ENCODE results near the gene RRN3. TPM values are rescaled to one million over a fixed set of nuclear protein-coding genes. Genes with fewer than 3 reads are reported as not detected.
"Not testable (repeated sequence)": the region's sequence is repeated elsewhere in the genome, so short reads cannot be mapped to it uniquely, and the experiment has no call there.

The RRN3 gene, protein sequence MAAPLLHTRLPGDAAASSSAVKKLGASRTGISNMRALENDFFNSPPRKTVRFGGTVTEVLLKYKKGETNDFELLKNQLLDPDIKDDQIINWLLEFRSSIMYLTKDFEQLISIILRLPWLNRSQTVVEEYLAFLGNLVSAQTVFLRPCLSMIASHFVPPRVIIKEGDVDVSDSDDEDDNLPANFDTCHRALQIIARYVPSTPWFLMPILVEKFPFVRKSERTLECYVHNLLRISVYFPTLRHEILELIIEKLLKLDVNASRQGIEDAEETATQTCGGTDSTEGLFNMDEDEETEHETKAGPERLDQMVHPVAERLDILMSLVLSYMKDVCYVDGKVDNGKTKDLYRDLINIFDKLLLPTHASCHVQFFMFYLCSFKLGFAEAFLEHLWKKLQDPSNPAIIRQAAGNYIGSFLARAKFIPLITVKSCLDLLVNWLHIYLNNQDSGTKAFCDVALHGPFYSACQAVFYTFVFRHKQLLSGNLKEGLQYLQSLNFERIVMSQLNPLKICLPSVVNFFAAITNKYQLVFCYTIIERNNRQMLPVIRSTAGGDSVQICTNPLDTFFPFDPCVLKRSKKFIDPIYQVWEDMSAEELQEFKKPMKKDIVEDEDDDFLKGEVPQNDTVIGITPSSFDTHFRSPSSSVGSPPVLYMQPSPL
- polyA plus RNA-seq (ENCODE audit: insufficient read length), result 30.9 TPM

DNA sequence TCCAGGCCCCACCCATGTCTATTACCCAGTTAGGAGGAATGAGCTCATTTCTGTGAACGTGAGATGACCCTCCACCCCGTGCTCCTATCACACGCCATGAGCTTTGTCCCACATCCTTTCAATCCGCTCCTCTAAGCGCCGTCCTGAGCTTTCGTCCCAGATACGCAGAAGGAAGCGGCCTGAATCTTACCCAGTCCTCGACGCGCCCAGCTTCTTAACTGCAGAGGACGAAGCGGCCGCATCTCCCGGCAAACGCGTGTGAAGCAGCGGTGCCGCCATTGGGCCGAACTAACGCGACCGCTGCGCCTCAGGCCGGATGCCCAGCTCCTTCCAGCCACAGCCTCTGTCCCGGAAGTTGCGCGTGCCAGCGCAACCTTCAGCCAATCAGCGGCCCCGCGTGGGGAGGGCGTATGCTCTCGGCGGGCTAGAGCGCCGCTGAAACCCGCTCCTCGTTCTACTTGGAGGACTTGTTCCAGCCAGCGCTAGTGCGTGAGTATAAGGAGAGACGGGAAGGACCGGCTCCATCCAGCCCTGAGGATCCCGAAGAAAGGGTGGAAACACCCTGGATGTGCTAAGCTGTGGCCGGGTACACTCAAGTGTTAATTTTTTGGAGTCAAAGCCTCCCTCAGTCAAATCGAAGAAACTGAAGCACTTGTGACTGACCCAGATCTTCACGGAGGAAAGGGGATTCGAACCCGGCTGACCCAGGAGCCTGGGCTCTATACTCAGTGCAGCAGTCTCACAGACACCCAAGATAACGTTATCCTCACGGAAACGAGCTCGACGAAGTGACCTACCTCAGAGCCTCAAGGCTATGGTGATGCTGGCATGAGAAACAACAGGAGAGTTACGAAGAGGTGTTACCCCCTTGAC, at the start of gene RRN3:
RRN3 (minus strand) TSS at position 318 of the 873 bp plus-strand sequence; CDS start at position 279, 39 bp downstream.
- DNase-seq, result peak; percentile 95

DNA sequence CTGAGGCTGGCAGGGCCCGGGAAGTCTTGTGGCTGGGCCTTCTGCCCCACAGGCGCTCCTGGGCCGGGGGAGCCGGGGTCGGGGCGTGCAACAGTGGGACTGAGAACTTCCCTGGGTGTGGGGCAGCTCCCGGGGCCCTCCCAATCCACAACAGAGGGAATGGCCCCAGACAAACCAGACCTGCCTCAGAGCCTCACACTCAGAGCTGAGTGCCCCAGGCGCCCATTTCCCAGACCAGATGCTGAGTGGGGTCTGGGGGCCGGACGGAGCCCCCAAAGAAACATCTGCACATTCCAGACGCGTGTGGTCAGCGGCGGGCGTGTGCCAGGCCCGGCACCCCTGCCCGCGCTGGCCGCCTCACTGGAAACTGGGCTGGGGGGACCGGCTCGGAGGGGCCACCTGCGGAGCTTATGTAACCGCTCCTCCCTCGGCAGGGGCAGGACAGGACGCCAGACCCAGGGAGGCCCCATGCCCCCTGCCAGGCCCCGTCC, 49.6 kb upstream of the RRN3 start:
- not testable (repeated sequence) for DNase-seq

DNA sequence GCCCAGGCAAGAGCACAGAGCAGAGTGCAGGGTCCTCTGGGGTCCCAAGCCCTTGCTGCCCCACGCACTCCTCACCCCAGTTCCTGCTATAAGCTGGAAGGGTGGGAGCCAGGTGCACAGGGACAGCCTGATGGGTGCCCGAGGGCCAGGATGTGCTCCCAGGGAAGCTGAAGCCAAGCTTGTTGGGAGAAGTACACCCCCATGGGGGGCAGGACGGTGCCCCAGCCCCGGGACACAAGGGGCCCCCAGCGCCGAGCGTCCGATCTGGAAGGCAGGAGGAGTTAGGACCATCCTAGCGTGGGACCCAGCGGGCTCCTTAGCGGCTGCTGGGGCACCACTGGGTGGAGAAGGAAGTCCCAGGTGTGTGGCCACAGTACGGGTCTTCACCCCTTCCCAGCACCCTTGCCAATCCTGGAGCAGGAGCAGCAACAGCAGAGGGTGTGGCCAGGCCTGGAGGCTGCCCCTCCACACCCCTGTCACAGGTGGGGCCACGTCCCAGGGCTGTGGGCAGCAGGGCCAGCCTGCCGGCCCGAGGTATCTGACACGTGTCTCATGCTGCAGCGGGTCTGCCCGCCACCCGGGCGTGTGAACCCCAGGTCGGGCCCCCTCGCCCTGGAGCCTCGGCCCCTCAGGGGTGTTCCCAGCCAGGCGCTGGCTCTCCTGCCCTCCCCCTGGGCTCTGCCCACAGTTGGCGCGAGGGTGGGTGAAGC, 49.0 kb upstream of the RRN3 start:
- not testable (repeated sequence) for DNase-seq

DNA sequence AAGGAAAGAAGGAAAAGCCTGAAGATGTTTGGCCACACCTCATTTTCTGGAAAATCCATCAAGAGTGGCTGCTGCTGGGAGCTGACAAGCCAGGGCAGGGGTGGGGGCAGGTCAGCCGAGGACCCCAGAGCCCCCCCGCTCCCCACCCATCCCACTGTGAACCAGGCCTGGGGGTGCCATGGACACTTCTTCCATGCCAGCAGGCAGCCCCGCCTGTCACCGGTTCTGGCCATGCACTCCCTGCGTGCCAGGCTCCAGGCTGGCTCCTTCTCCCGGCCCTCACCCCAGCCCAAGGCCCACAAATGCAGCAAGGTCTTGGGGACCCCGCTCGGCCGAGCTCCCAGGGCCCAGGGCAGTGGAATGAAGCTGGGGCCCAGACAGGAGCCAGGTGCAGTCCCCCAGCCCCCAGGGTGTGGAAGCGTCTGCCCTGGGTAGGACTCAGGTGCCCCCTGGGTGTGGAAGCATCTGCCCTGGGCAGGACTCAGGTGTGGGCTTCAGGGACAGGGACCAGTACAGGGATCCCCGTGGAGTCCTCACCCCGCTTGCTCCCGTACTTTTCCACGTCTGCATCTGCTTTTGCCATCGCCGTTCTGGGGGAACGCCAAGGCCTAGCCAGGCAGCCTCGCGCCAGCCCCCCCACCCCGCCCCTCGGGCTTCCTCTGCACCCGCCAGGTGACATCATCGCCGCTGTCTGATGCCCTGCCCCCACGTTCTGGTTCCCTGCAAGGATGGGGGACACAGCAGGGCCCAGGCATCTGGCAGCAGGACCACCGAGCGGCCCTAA, 48.2 kb upstream of the RRN3 start:
- DNase-seq, result peak; percentile 25

DNA sequence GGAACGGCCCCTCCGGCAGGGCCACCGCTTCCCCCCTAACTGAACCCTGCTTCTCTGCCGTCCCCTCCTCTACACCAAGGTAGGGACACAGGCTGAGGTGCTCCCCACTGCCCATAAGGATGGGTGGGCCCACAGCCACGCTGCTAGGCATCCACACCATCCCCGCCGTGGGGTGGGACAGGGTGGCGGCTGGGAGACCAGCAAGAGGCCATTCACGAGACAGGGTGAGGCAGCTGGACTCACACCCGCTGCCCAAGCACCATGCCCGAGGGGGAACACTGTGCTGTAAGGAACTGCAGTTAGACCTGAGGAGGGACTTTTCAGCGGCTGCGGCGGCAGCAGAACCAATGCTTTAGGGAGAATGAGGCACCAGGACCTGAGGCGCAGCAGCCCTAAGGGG, 47.5 kb upstream of the RRN3 start:
- DNase-seq, result no peak

DNA sequence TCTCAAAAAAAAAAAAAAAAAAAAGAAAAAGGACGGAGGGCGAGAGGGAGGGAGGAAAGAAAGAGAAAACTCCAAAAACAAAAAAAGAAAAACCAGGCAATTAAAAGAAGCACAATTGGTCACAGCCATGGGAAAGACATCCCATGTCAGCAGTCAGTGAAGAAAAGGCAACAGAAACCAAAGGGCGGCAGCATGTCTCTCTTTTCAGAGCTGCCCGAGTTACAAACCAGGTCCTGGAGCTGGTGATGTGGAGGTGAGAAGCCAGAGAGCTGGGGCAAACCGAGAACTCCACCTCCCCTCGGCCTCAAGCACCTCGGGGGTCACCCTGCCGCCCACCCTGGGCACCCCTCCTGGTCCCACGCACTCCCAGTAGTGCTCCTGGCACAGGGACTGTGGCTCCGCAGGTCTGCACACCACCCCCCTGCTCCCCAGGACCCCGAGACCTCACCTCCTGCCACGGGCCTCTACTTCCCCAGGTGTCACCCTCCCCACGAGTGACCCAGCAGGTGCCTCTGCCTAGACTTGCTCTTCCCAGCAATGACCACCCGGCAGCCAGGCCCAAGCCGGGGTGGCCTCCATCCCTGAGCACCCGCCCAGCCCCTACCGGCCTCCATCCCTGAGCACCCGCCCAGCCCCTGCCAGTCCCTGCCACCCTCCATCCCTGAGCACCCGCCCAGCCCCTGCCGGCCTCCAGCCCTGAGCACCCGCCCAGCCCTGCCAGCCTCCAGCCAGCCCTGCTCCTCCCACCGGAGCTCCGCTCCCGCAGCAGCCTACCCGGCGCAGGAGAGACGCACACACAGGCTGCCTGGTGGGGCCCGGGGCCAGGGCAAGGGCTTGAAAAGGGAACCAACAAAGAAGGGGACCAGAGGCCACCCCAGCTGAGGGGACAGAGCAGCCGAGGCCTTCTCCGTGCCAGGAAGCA, 46.6 kb upstream of the RRN3 start:
- DNase-seq, result peak; percentile 14

DNA sequence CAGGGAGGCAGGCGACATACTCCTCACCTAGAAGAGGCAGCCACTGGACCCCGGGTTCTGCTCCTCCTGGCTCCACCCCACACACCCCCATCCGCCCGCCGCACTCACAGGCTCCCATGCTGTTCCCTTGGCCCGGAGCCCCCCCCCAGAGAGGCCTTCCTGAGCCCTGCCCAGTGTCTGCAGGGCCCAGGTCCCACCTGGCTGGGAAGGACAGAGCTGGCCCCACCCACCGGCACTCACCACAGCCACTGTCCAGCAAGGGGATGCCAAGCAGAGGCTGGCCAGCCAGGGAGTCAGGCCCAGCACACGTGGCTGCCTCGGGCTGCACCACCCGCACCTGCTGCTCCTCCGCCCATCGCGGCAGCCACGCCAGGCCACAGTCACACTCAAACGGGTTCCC, 43.4 kb upstream of the RRN3 start:
- not testable (repeated sequence) for DNase-seq

DNA sequence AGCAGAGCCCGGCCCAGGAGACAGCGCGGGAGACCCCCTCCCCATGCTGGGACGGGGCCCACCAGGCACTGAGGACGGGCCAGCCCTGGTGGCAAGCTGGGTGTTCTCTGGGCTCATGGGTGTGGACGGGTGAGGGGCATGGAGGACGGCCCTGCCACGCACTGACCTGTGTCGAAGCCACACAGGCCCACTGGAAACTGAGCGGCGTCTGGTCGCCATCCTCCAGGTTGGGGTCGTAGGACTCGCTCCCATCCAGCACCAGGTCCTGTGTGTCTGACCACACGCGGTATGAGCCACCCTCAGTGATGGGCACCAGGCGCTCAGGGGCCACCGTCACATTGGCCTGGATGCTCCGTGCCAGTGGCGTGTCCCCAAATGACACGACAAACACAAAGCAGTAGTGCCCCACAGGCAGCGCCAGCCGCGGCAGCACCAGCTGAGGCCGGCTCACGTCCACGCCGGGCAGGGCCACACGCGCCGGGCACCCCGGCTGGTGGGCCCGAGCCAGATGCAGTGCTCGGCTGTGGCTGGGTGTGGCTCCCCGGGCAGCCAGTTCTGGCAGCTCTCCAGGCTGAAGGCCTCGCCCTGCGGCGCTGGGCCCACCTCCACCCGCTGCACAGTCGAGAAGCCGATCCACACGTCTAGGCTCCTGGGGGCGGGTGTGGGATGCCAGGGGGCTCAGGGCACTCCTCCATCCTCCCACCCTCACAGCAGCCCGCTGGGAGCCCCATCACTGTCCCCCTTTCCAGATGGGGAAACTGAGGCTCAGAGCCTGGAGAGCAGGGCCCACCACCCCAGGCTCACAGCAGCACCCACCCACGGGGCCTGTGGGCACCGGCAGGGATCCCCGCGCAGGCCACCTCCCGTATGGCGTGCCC, 41.6 kb upstream of the RRN3 start:
- not testable (repeated sequence) for DNase-seq

DNA sequence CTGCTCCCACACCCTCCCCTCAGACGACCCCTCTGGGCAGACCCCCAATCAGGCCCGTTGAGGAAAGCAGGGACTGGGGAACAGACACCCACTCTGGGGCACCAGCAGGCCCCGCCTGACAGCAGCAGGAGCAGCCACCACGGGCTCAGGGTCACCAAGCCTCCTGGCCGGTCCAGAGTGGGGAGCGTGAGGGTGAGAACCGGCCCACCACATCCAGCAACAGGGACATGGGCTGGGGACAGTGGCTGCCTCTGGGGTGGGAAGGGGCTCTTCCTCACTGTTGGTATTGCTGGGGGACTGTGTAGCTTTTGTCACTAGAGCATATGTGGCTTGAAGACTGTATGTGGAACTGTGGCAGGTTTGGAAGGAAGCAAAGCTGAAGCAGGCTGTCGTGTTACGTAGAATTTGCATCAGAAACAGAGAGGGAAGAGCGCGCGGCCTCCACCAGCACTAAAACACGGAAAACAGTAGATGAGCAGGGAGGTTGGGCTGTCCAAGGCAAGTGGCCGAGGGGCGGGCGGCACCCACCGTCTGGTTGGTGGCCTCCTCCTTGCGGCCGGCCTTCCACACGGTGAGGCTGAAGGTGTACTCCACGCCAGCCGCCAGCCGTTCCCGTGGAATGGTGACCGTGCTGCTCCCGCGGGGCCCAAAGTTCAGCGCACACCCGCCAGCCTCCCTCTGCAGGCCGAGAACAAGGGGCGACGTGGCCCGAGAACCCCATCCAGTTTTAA, 40.8 kb upstream of the RRN3 start:
- DNase-seq, result not testable (repeated sequence)

DNA sequence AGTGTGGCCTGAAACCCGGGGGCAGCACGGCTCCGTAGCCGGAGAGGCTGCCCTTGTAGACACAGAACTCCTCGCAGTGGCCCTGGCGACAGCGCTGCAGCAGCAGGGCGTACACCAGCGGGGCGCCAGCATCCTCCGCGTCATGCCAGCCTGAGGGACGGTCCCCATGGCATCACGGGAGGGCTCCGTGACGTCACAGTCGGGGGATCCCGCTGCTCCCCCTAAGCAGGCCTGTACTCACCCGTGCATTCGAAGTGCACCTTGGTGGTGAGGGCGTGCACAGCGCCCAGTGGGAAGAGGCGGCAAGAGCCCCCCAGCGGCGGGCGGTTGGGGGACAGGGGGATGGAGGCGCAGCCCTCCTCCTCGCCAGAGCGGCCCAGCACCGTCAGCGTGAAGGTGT, 39.5 kb upstream of the RRN3 start:
- not testable (repeated sequence) for DNase-seq

DNA sequence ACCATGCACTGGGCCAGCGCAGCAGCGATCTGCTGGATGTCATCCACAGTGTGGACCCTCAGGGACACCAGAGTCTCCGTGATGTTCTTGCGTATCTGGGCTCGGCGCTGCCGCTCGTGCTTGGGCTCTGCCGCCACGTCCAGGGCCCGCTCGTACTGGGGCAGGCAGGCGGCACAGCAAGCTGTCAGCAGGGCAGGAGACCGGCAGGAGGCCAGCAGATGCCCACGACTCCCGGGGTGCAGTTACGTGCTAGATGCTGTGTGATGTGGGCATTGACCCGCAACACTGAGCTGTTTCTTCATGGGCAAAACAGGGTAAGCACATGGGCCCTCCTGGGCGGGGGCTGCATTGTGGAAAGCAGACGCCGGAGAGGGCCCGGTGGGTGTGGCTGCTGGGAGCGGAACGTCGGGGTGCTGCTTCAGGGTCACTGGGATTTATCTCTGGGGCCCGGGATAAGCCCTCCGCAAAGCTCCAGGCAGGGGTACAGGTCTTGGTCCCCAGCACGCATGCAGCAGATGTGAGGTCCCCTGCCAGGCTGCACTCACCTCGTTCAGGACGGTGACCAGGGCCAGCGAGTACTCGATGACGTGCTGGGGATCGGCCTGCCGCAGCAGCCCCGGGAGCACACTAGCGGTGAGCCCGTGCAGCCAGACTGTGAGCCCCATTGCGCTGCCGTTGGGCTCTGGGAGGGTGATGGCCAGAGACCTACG, 38.8 kb upstream of the RRN3 start:
- DNase-seq, result not testable (repeated sequence)

DNA sequence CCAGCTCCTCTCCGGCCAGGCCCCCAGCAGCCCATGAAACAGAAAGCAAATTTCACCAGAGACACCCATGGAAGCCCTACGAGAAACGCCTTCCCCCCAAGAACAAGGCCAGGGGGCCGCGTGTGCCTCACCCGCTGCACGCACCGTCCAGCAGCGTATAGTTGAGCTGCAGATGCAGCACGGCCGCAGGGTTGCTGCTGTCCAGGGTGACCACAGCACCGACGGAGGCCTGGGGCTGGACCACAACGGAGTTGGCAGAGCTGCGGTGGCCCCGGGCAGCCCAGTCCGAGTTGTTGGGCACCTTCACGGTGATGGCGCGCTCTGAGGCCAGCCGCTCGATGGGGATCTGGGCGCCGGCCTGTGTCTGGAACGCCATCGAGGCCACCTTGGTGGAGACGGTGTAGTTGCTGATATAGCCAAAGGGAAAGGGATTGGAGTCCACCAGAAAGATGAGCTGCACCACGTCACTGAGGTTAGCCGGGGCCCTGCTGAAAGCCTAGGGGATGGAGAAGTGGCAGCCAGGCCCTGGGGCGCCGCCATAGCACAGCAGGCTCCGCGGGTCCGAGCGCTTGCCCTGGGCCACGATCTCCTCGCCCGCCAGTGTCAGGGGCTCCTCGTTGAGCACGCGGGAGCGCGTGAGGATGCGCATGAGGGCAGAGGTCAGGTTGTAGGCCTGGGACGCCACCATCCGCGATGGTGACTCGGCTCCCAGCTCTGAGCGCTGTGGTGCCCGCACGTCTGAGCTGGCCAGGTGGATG, 37.0 kb upstream of the RRN3 start:
- DNase-seq, result not testable (repeated sequence)

DNA sequence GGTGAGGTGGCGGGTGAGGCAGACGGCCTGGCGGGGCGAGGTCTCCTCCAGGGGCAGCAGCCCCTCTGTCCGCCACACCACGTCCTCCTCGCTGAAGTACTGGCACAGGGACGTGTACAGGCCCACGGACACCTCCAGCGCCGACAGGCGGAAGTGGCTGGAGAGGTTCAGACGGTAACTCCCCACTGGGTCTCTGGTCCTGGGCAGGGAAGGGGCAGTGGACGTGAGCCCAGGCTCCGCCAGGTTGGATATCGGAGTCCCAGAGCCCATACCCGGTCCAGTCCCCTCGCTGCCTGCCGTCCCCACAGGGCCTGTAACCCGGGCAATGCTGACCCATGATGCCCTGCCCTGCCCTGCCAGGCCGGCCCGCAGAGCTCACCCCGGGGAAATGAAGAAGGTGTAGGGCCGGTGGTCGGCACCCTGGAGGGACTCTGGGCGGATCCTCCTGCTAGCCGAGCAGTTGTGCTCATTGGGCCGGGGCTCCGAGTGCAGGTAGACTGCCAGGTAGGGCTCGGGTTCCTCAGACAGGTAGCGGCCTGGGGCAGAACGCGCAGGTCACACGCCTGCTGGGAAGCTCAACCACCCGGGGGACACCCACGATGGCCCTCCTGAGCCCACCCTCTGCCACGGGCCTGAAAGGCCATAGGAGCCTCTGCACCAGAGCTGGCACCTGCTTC, 36.3 kb upstream of the RRN3 start:
- not testable (repeated sequence) for DNase-seq

DNA sequence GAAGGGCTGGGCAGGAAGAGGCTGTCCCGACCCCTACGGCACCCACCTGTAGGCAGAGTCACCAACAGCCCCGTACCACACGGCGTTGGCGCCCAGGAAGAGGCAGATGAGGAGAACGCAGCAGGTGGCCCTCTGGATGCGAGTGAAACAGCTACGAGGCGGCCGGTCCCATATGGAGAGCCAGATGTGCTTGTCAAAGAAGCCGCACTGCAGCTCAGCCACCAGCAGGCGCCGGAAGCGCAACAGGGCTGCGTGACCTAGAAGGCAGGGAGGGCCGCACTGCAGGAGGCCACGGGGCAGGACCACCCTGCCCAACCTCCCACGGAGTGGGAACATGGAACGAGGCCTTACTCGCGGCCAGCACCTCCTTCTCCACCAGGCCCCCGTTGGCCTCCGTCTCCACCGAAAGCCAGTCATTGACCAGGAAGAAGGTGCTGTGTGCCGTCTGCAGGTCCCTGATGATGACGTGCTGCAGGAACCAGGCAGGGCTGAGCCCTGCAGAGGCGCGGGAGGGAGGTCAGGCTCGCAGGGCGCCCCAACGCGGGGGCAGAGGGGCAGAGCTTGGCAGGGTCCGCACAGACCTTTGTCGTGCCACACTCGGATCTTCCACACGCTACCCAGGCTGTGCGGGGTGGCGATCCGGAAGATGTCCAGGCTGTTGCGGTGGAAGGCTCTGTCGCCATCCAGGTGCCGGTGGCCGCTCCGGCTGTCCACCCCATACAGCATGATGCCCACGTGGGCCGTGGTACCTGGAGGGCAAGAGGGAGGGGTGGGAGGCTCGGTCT, 33.8 kb upstream of the RRN3 start:
- not testable (repeated sequence) for DNase-seq

DNA sequence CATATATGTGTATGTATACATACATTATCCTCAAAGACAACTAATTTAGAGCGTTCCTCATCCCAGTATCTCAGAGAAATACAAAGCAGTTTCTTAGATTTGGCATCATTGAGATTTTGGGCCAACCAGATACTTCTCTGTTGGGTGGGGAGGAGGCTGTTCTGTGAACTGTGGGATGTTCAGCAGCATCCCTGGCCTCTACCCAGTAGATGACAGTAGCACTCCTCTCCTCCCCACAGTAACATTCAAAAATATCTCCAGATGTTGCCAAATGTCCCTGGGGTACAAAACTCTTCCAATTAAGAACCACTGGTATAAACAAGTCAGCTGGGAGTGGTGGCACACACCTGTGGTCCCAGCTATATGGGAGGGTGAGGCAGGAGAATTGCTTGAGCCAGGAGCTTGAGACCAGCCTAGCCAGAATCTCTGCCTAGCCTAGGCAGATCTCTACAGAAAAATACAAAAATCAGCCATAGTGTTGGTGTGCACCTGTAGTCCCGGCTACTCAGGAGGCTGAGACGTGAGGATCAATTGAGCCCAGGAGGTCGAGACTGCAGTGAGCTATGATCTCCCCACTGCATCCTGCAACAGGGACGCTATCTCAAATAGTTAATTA, 6.4 kb upstream of the RRN3 start:
- not testable (repeated sequence) for DNase-seq

Measured in hindlimb muscle (tissue), 1 donor.